DOHH2 (cell line): ENCODE data around the gene CHRM1.

Experiments used
- H3F3A ChIP-seq: fragments of 200-600 bp; sonication (generic), shearing (Covaris generic); 2 replicates; pipeline ENCODE4 v1.6.0; 2016; ENCODE audit warnings: antibody characterized with exemption, mild to moderate bottlenecking; ENCODE audit not compliant: control insufficient read depth, insufficient read depth
- H3K27ac ChIP-seq: fragments of 200-600 bp; sonication (generic); 2 replicates; pipeline ENCODE4 v1.5.1; 2014; ENCODE audit warnings: low read depth, mild to moderate bottlenecking, low read length, moderate library complexity
- H3K27me3 ChIP-seq: fragments of 200-600 bp; sonication (generic); 2 replicates; pipeline ENCODE4 v1.6.1; 2014; ENCODE audit warnings: mild to moderate bottlenecking, low read length, mixed read lengths; ENCODE audit not compliant: control insufficient read depth
- H3K36me3 ChIP-seq: fragments of 200-600 bp; sonication (generic); 2 replicates; pipeline ENCODE4 v1.6.1; 2014; ENCODE audit warnings: mild to moderate bottlenecking, low read length, moderate library complexity, mixed read lengths; ENCODE audit not compliant: control insufficient read depth
- H3K4me1 ChIP-seq: fragments of 200-600 bp; sonication (generic); 2 replicates; pipeline ENCODE4 v1.6.1; 2014; ENCODE audit warnings: mild to moderate bottlenecking, low read length, mixed read lengths; ENCODE audit not compliant: control insufficient read depth
- H3K4me2 ChIP-seq: fragments of 200-600 bp; sonication (generic); 2 replicates; pipeline ENCODE4 v1.6.0; 2014; ENCODE audit warnings: mild to moderate bottlenecking, low read length, moderate library complexity
- H3K4me3 ChIP-seq: fragments of 200-600 bp; sonication (generic); 2 replicates; pipeline ENCODE4 v1.5.1; 2014; ENCODE audit warnings: mild to moderate bottlenecking, low read length, mixed read lengths
- H3K79me2 ChIP-seq: fragments of 200-600 bp; sonication (generic); 2 replicates; pipeline ENCODE4 v1.6.1; 2014; ENCODE audit warnings: mild to moderate bottlenecking, low read length, mixed read lengths; ENCODE audit not compliant: control insufficient read depth
- H3K9me2 ChIP-seq: fragments of 200-600 bp; sonication (generic); replicated peaks from 2 replicates; pipeline ENCODE4 v1.6.1; 2014; ENCODE audit warnings: mild to moderate bottlenecking, low read length, mixed read lengths; ENCODE audit not compliant: control insufficient read depth
- H3K9me3 ChIP-seq: fragments of 200-600 bp; sonication (generic); 2 replicates; pipeline ENCODE4 v1.6.1; 2014; ENCODE audit warnings: antibody characterized with exemption, low read length, mixed read lengths; ENCODE audit not compliant: control insufficient read depth, insufficient read depth
- H4K20me1 ChIP-seq: fragments of 200-600 bp; sonication (generic); 2 replicates; pipeline ENCODE4 v1.6.0; 2014; ENCODE audit warnings: low read depth, mild to moderate bottlenecking, antibody characterized with exemption, low read length, moderate library complexity; ENCODE audit not compliant: control insufficient read depth, insufficient read depth
- EZH2phosphoT487 ChIP-seq: fragments of 200-600 bp; sonication (generic); IDR thresholded peaks from 2 replicates; pipeline ENCODE4 v1.6.1; 2017; ENCODE audit warnings: borderline replicate concordance, mild to moderate bottlenecking, antibody characterized with exemption, low read length, moderate library complexity, mixed read lengths
- TF ChIP-seq, protein P1 (sequence below): fragments of 200-600 bp; sonication (generic); IDR thresholded peaks from one replicate; pipeline ENCODE4 v1.5.1; 2014; ENCODE audit warnings: antibody characterized with exemption, mild to moderate bottlenecking, low read depth, low read length; ENCODE audit not compliant: poor library complexity, severe bottlenecking

CHRM1 gene

DNA sequence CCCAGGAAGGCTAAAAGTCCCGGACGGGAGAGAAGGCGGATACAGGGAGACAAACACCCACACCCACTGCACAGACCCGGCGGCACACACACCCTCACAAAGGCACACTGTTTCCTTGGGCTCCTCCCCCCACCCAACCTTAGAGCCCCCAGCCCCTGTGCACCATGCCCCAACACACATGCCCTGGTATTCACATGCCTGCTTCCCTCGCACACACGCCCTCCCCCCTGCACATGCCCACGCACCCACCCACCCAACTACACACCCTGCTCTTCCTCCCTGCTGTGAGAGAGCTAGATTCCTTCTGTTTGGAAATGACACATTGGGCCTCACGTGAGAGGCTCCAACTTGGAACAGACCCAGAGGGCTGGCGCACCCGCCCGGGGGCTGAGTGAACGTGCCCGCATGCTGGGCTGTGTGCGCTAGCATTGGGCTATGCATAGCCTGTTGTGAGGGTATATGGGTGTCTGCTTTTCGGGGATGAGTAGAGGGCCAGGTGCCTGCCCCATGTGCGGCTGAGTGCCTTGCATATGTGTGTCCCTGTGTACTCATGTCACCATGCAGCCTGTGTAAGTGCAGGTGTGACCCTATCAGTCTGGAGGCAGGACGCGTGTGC is 518 bp upstream of the CHRM1 start:
- H3K27me3 ChIP-seq, result peaks cover 32% of the 10 kb centered on the region
- no peak overlapping the region for H3K4me3 ChIP-seq
- peaks cover 13% of the 10 kb centered on the region for H3K4me1 ChIP-seq
- H3K9me3 ChIP-seq, result no peaks in the 10 kb centered on the region
- H3K9me2 ChIP-seq, result no peaks in the 10 kb centered on the region
- no peaks in the 10 kb centered on the region for H3F3A ChIP-seq
- H3K4me2 ChIP-seq, result no peak overlapping the region
- no peak for TF ChIP-seq EZH2phosphoT487
- TF ChIP-seq, protein P1, sequence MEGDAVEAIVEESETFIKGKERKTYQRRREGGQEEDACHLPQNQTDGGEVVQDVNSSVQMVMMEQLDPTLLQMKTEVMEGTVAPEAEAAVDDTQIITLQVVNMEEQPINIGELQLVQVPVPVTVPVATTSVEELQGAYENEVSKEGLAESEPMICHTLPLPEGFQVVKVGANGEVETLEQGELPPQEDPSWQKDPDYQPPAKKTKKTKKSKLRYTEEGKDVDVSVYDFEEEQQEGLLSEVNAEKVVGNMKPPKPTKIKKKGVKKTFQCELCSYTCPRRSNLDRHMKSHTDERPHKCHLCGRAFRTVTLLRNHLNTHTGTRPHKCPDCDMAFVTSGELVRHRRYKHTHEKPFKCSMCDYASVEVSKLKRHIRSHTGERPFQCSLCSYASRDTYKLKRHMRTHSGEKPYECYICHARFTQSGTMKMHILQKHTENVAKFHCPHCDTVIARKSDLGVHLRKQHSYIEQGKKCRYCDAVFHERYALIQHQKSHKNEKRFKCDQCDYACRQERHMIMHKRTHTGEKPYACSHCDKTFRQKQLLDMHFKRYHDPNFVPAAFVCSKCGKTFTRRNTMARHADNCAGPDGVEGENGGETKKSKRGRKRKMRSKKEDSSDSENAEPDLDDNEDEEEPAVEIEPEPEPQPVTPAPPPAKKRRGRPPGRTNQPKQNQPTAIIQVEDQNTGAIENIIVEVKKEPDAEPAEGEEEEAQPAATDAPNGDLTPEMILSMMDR, result no peak
- no peak overlapping the region for H3K27ac ChIP-seq
- H4K20me1 ChIP-seq, result no peaks in the 10 kb centered on the region; the same call in 1 of the 2 replicates
- no peaks in the 10 kb centered on the region for H3K36me3 ChIP-seq
- H3K79me2 ChIP-seq, result no peaks in the 10 kb centered on the region

DNA sequence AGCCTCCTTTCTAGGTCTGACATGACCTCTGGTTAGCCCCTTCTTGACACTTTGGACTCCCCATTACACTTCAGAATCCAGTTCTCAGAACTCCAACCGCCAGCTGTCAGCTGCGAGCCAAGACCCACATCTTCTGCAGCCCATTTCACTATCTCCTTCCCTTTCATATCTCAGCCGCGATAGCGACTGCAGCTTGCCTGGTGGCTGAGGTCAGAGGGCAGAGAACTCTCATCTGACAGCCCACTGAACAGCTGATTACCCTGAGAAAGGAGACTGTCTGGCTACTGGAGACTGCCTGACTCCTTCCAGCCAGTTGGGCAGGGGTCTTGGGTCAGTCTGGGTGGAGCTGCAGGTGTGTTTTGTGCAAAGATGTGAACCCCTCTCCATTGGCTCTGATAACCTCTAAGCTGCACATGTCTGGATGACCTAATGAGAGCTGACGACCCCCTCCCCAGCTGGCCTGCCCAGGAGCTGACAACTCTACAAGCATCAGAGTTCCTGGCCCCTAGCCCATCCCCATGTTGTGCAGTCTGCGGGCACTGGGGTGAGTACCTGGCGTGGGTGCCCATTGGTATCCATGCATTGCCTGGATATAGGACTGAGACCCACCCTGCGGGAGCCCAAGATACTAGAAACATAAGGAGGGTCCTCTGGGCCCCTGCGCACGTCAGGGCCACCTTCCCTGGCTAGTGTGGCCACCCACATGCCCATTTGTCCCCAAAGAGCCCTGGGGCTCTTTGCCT is 1.1 kb downstream of the CHRM1 start:
- no peak overlapping the region for H3K4me3 ChIP-seq
- H3K27ac ChIP-seq, result no peak overlapping the region
- H3K4me1 ChIP-seq, result peaks cover 13% of the 10 kb centered on the region
- no peak for TF ChIP-seq EZH2phosphoT487
- TF ChIP-seq, protein P1, result no peak
- H3K4me2 ChIP-seq, result no peak overlapping the region
- no peaks in the 10 kb centered on the region for H3K9me2 ChIP-seq
- H3F3A ChIP-seq, result no peaks in the 10 kb centered on the region
- H4K20me1 ChIP-seq, result no peaks in the 10 kb centered on the region; the same call in 1 of the 2 replicates
- H3K36me3 ChIP-seq, result no peaks in the 10 kb centered on the region
- peaks cover 21% of the 10 kb centered on the region for H3K27me3 ChIP-seq
- H3K9me3 ChIP-seq, result no peaks in the 10 kb centered on the region
- H3K79me2 ChIP-seq, result no peaks in the 10 kb centered on the region

DNA sequence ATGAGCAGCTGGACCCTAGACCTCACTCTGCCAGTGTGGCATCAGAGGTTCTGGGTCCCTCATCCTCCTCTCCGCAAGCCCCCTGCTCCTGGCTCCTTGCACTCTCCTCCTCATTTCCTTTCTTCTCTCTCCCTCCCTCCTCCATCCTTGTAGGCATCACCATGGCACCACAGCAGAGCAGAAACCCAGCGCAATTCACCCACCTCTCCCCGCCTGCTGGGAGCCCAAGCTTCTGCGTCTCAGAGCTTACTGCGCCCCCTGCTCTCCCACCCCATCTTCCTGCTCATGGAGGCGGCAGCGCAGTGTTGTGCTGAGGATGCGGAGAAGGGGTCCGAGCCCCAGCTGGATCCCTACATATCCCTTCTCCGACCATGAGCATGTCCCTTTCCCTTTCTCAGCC is 1.7 kb downstream of the CHRM1 start:
- Histone ChIP-seq H3K9me2 (no peaks in the 10 kb centered on the region), H3K4me2 (no peak overlapping the region), H3K4me1 (peaks cover 13% of the 10 kb centered on the region), H3F3A (no peaks in the 10 kb centered on the region), H3K4me3 (no peak overlapping the region), H3K27ac (no peak overlapping the region), H4K20me1 (no peaks in the 10 kb centered on the region; the same call in 1 of the 2 replicates), H3K36me3 (no peaks in the 10 kb centered on the region), H3K9me3 (no peaks in the 10 kb centered on the region), H3K79me2 (no peaks in the 10 kb centered on the region), H3K27me3 (peaks cover 19% of the 10 kb centered on the region)
- TF ChIP-seq, protein P1, result no peak
- TF ChIP-seq EZH2phosphoT487, result no peak
